B cell (primary cell): ENCODE results near the gene DSG3. TPM values are rescaled to one million over a fixed set of nuclear protein-coding genes. Genes with fewer than 3 reads are reported as not detected.

Experiments used
- ATAC-seq: fragments of 200-7000 bp; cut with Tn5 transposase; one replicate; pipeline ENCODE4 v1.10.0; 2021; ENCODE audit warnings: low read depth, mild to moderate bottlenecking, moderate number of reproducible peaks, moderate library complexity
- CTCF ChIA-PET: fragments of 350-600 bp; sonication (Branson Sonifier 250); formaldehyde crosslinking; loops from one replicate; lab custom pipeline; 2021; ENCODE audit warnings: antibody characterized with exemption, inconsistent platforms; lab: Charles Lee
- POLR2A ChIA-PET: fragments of 350-600 bp; sonication (Branson Sonifier 250); formaldehyde crosslinking; loops from one replicate; lab custom pipeline; 2021; ENCODE audit warnings: antibody characterized with exemption; lab: Charles Lee
- DNase-seq: peaks from one replicate; pipeline ENCODE4 v3.0.0; 2013
- H2AFZ ChIP-seq: 2 replicates; pipeline ENCODE4 v1.6.1; 2012; ENCODE audit warnings: mild to moderate bottlenecking, low read depth, low read length; ENCODE audit not compliant: insufficient read depth, poor library complexity, severe bottlenecking
- H3K27ac ChIP-seq, 2 donors: 1 replicate in 1 of 2; 2 replicates in 1 of 2; pipeline ENCODE4 v1.5.1; 2012 to 2013; ENCODE audit warnings: low read length in 2 of 2, mild to moderate bottlenecking in 2 of 2, moderate library complexity in 1 of 2
- H3K27me3 ChIP-seq, 4 experiments: fragments of 200-600 bp in 1 of 4; sonication (generic) in 1 of 4; replicated peaks in 1 of 4; 1 replicate in 2 of 4; 2 replicates in 2 of 4; pipeline versions ENCODE4 v1.6.1 to v1.7.0; 2013 to 2016; ENCODE audit warnings: low read length in 3 of 4, mild to moderate bottlenecking in 2 of 4, mixed read lengths in 1 of 4, moderate library complexity in 1 of 4; ENCODE audit not compliant: insufficient read depth in 4 of 4, control insufficient read depth in 3 of 4; ENCODE audit errors: control extremely low read depth in 1 of 4
- H3K36me3 ChIP-seq, 2 experiments: replicated peaks in 1 of 2; 1 replicate in 1 of 2; 2 replicates in 1 of 2; pipeline versions ENCODE4 v1.6.1 to v1.7.1; 2013; ENCODE audit warnings: low read length in 1 of 2; ENCODE audit not compliant: insufficient read depth in 2 of 2, control insufficient read depth in 1 of 2; ENCODE audit errors: control extremely low read depth in 1 of 2, extremely low read depth in 1 of 2
- H3K4me1 ChIP-seq, 2 donors: fragments of 200-600 bp in 1 of 2; sonication (generic) in 1 of 2; 1 replicate in 1 of 2; 2 replicates in 1 of 2; pipeline versions ENCODE4 v1.5.1 to v1.6.1; 2013 to 2017; ENCODE audit warnings: low read length in 2 of 2; ENCODE audit not compliant: control insufficient read depth in 2 of 2, insufficient read depth in 2 of 2
- H3K4me2 ChIP-seq: replicated peaks from 2 replicates; pipeline ENCODE3; 2012; ENCODE audit warnings: mild to moderate bottlenecking, low read depth, low read length; ENCODE audit not compliant: poor library complexity, severe bottlenecking
- H3K4me3 ChIP-seq, 5 experiments: fragments of 200-600 bp in 1 of 5; sonication (generic) in 1 of 5; 1 replicate in 3 of 5; 2 replicates in 2 of 5; pipeline versions ENCODE4 v1.5.1 to v1.7.0; 2011 to 2016; ENCODE audit warnings: low read length in 4 of 5, mild to moderate bottlenecking in 4 of 5, low read depth in 2 of 5, control low read depth in 1 of 5, moderate library complexity in 1 of 5; ENCODE audit not compliant: insufficient read depth in 1 of 5; ENCODE audit errors: control extremely low read depth in 1 of 5, extremely low read depth in 1 of 5
- H3K79me2 ChIP-seq: fragments of 200-600 bp; sonication (generic); one replicate; pipeline ENCODE4 v1.6.0; 2016; ENCODE audit warnings: low read length; ENCODE audit not compliant: control insufficient read depth, insufficient read depth
- H3K9ac ChIP-seq: fragments of 200-600 bp; sonication (generic); 2 replicates; pipeline ENCODE4 v1.6.1; 2017; ENCODE audit warnings: mild to moderate bottlenecking, low read length, moderate library complexity
- H3K9me3 ChIP-seq, 3 donors: one replicate each; pipeline versions ENCODE4 v1.6.1 to v1.7.1; 2013; ENCODE audit warnings: low read length in 2 of 3; ENCODE audit not compliant: control insufficient read depth in 2 of 3, insufficient read depth in 1 of 3; ENCODE audit errors: control extremely low read depth in 1 of 3
- H4K20me1 ChIP-seq: 2 replicates; pipeline ENCODE4 v1.6.0; 2012; ENCODE audit warnings: mild to moderate bottlenecking, low read length; ENCODE audit not compliant: insufficient read depth, control insufficient read depth, poor library complexity, severe bottlenecking
- H3K27ac Mint-ChIP-seq: one replicate; pipeline ENCODE4 v1.8.0; 2021; ENCODE audit warnings: mixed read lengths
- H3K27me3 Mint-ChIP-seq: one replicate; pipeline ENCODE4 v1.8.0; 2021; ENCODE audit warnings: mixed read lengths
- H3K4me1 Mint-ChIP-seq: one replicate; pipeline ENCODE4 v1.8.0; 2021; ENCODE audit warnings: mixed read lengths
- H3K4me3 Mint-ChIP-seq: one replicate; pipeline ENCODE4 v1.8.0; 2021; ENCODE audit warnings: mixed read lengths
- H3K9me3 Mint-ChIP-seq: one replicate; pipeline ENCODE4 v1.8.0; 2022; ENCODE audit warnings: mixed read lengths; ENCODE audit not compliant: insufficient read depth
- EZH2 ChIP-seq: IDR thresholded peaks from 2 replicates; pipeline ENCODE4 v1.6.1; 2012; ENCODE audit warnings: borderline replicate concordance, low read depth, mild to moderate bottlenecking, moderate library complexity, low read length; ENCODE audit not compliant: insufficient read depth, poor library complexity, severe bottlenecking
- WGBS: methylation state at CpG from one replicate; pipeline ENCODE4 v1.1.5; 2013; ENCODE audit warnings: missing lambda C conversion rate; ENCODE audit not compliant: insufficient coverage; 5-methylcytosine and 5-hydroxymethylcytosine counted together
- intact Hi-C: fragments of 100-400 bp; cut with micrococcal nuclease; formaldehyde crosslinking; loops from one replicate; pipeline ENCODE4 v1.10.0; 2022
- polyA plus RNA-seq: library from polyadenylated mRNA; depleted of rRNA; stranded (reverse); fragments of >200 nt; gene quantifications from 2 replicates; pipeline ENCODE4 v1.2.3, GENCODE V29; 2012
- total RNA-seq, 2 donors: library from RNA; stranded (reverse); fragments of 120-200 nt in 1 of 2; gene quantifications; 1 replicate in 1 of 2; 2 replicates in 1 of 2; pipeline versions ENCODE4 v1.2.3 to v1.2.4, GENCODE V29; 2013 to 2022
- TF ChIP-seq, protein P1 (sequence below): fragments of 200-600 bp; IDR thresholded peaks from one replicate; pipeline ENCODE4 v1.8.0; 2022; ENCODE audit warnings: antibody characterized with exemption, mild to moderate bottlenecking

DSG3 gene
- total and polyA plus RNA-seq, 2 donors (not counting 1 experiment from before 2014, with no cell fraction given): not detected

DNA sequence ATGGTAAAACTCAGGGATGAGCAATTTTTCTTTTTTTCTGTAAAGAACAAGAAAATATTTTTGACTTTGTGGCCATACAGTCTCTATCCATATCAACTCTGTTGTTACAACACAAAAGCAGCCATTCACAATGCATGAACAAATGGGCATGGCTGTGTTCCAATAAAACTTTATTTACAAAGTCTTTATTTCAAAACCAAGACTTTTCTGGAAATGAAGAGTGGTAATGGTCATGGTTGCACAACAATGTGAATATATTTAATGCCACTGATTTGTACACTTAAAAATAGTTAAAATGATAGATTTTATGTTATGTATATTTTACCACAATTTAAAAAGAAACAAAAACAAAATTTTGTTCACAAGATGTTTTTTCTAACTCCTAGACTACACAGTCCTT is 1.6 kb upstream of the DSG3 start:
- Histone ChIP-seq H3K9me3 (peaks cover 0 to 2% (median 0%) of the 10 kb centered on the region in 3 donors), H3K27ac (no peak overlapping the region), H3K4me3 (no peak overlapping the region), H4K20me1 (no peaks in the 10 kb centered on the region), H2AFZ (no peak overlapping the region), H3K4me2 (no peak overlapping the region), H3K9ac (no peak overlapping the region), H3K36me3 (no peaks in the 10 kb centered on the region), H3K4me1 (no peaks in the 10 kb centered on the region), H3K27me3 (no peaks in the 10 kb centered on the region), H3K79me2 (no peaks in the 10 kb centered on the region)
- TF ChIP-seq, protein P1, sequence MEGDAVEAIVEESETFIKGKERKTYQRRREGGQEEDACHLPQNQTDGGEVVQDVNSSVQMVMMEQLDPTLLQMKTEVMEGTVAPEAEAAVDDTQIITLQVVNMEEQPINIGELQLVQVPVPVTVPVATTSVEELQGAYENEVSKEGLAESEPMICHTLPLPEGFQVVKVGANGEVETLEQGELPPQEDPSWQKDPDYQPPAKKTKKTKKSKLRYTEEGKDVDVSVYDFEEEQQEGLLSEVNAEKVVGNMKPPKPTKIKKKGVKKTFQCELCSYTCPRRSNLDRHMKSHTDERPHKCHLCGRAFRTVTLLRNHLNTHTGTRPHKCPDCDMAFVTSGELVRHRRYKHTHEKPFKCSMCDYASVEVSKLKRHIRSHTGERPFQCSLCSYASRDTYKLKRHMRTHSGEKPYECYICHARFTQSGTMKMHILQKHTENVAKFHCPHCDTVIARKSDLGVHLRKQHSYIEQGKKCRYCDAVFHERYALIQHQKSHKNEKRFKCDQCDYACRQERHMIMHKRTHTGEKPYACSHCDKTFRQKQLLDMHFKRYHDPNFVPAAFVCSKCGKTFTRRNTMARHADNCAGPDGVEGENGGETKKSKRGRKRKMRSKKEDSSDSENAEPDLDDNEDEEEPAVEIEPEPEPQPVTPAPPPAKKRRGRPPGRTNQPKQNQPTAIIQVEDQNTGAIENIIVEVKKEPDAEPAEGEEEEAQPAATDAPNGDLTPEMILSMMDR: no peak
- no peak for TF ChIP-seq EZH2
- intact Hi-C loops: no loop called here
- POLR2A ChIA-PET: no interaction called here
- H3K27ac Mint-ChIP-seq: no peak overlapping the region
- CTCF ChIA-PET: no interaction called here
- H3K4me1 Mint-ChIP-seq: no peaks in the 10 kb centered on the region
- no peak for ATAC-seq
- DNase-seq: no peak
- no peak overlapping the region for H3K4me3 Mint-ChIP-seq
- peaks cover 2% of the 10 kb centered on the region for H3K9me3 Mint-ChIP-seq
- no peaks in the 10 kb centered on the region for H3K27me3 Mint-ChIP-seq

DNA sequence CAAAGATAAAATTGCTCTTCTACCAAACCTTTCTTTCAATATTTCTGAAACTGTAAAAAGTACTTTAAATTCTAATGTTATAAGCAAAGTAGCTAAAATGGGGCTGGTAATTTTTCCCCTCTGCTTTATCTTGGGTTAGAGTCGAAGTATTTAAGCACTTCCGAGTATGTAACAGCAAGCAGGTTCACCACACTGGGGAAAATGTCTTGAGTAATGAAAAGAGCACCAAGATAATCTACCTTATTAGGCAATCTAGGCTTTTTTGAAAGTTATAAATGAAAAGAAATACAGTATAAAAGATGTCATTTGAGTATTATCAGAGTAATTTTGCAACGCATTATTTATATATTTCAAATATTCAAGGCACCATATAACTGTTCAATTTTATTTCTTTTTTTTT is 687 bp upstream of the DSG3 start:
- intact Hi-C loops: no loop called here

More for the DNA sequence above, 687 bp upstream of the DSG3 start:
- H3K4me1 ChIP-seq: no peaks in the 10 kb centered on the region
- WGBS: no CpG with 5 or more reads among the region's 3 CpGs
- no peak overlapping the region for H2AFZ ChIP-seq
- Mint-ChIP-seq H3K9me3 (peaks cover 2% of the 10 kb centered on the region), H3K27me3 (no peaks in the 10 kb centered on the region), H3K27ac (no peak overlapping the region), H3K4me1 (no peaks in the 10 kb centered on the region), H3K4me3 (no peak overlapping the region)
- H3K27ac ChIP-seq: no peak overlapping the region
- ATAC-seq: no peak
- no peak overlapping the region for H3K9ac ChIP-seq
- no peaks in the 10 kb centered on the region for H4K20me1 ChIP-seq
- no peak overlapping the region for H3K4me2 ChIP-seq
- no peaks in the 10 kb centered on the region for H3K27me3 ChIP-seq
- DNase-seq: no peak
- no peak overlapping the region for H3K4me3 ChIP-seq
- TF ChIP-seq, protein P1: no peak
- TF ChIP-seq EZH2: no peak
- POLR2A ChIA-PET: no interaction called here
- no peaks in the 10 kb centered on the region for H3K36me3 ChIP-seq
- no peaks in the 10 kb centered on the region for H3K79me2 ChIP-seq
- CTCF ChIA-PET: no interaction called here
- peaks cover 0 to 2% (median 0%) of the 10 kb centered on the region in 3 donors for H3K9me3 ChIP-seq
